Heart left ventricle (tissue), 13 donors: ENCODE data around the gene ZNF451.

Experiments used
- CTCF ChIP-seq, 12 donors: fragments of 200-600 bp; sonication (generic) in 4 of 12; IDR thresholded peaks; one replicate each; pipeline versions ENCODE4 v1.5.0 to v1.8.0; 2018 to 2022; ENCODE audit warnings: antibody characterized with exemption in 12 of 12, mild to moderate bottlenecking in 5 of 12
- POLR2A ChIP-seq, 2 donors: fragments of 450-650 bp; IDR thresholded peaks; one replicate each; pipeline ENCODE4 v1.6.1; 2017; ENCODE audit warnings: antibody characterized with exemption in 2 of 2, mild to moderate bottlenecking in 2 of 2, moderate library complexity in 2 of 2
- donor health status: ischemic (EF 13 %, LVEDD 7.1; RV severe dilation, severe dysfunction).
- donor health status: DM: no; HTN: yes; CAD: no.
- donor health status: DM: no; HTN: no; CAD: no.
- donor health status: ischemic (EF 25% LVEDD 6.9; RV normal size, moderate dysfunction).
- donor health status: ischemic (EF 25% LVEDD 5.7; RV mildly dilated, moderate dysfunction).
- donor health status: ischemic (EF 35%, LVEDD 5.7; RV mildly dilated, moderate dysfunction).
- donor health status: nonischemic (EF 11% LVEDD 7.7; RV severe dilation, severe dysfunction).
- donor health status: DM: yes; HTN: yes; CAD: no.
- donor health status: PGD.
- donor health status: ischemic (EF 29% LVEDD 5.4; RV normal size, mild dysfunction).
- donor health status: nonischemic (EF 23%, LVEDD 6.1; RV moderate dilation, normal function).

- TF ChIP-seq POLR2A (IDR thresholded peaks at IDR 0.05) (no peak), CTCF (IDR thresholded peaks at IDR 0.05) (no peak)
Measured at GRCh38 chr6:57193177-57193576, 103.2 kb downstream of the ZNF451 start.
